ENCODE data around the gene PUS1.
"Not testable (repeated sequence)": the region's sequence is repeated elsewhere in the genome, so short reads cannot be mapped to it uniquely, and the experiment has no call there.

The PUS1 gene

GRCh38 chr12:131947482-131948027 lies 18.5 kb downstream of the PUS1 start:
- Histone ChIP-seq H3K4me1 (ENCODE audit: insufficient read depth, low read length, poor library complexity, severe bottlenecking) (peaks cover 26% of the 10 kb centered on the region), H3K9me2 (replicated peaks; ENCODE audit: low read depth, low read length) (no peaks in the 10 kb centered on the region), H3F3A (ENCODE audit: low read depth) (peaks cover 11% of the 10 kb centered on the region; the same call in 1 of the 2 replicates), H4K20me1 (ENCODE audit: insufficient read depth, low read length, poor library complexity, severe bottlenecking) (peaks cover 21% of the 10 kb centered on the region), H3K9me3 (ENCODE audit: insufficient read depth, low read depth, low read length) (no peaks in the 10 kb centered on the region), H3K79me2 (ENCODE audit: insufficient read depth, low read length) (peaks cover 27% of the 10 kb centered on the region), H2AFZ (ENCODE audit: low read length) (no peak overlapping the region), H3K36me3 (ENCODE audit: insufficient read depth, low read length) (no peaks in the 10 kb centered on the region; the same call in 1 of the 2 replicates), H3K4me2 (ENCODE audit: low read depth, low read length, poor library complexity, severe bottlenecking) (peak overlapping the region; percentile 75), H3K4me3 (ENCODE audit: low read length, poor library complexity, severe bottlenecking) (no peak overlapping the region), H3K27me3 (ENCODE audit: insufficient read depth, low read length, poor library complexity, severe bottlenecking) (no peaks in the 10 kb centered on the region), H3K9ac (ENCODE audit: low read depth, low read length, poor library complexity, severe bottlenecking) (no peak overlapping the region)
- no peak for TF ChIP-seq EZH2phosphoT487 (IDR thresholded peaks at IDR 0.05; ENCODE audit: borderline replicate concordance)
- TF ChIP-seq CTCF (conservative IDR thresholded peaks at IDR 0.05; ENCODE audit: low read length): no peak

GRCh38 chr12:131948166-131948712 lies 19.2 kb downstream of the PUS1 start:
- Histone ChIP-seq H3K4me3 (ENCODE audit: low read length, poor library complexity, severe bottlenecking) (peak overlapping the region; percentile 98), H4K20me1 (ENCODE audit: insufficient read depth, low read length, poor library complexity, severe bottlenecking) (peaks cover 28% of the 10 kb centered on the region), H3K27me3 (ENCODE audit: insufficient read depth, low read length, poor library complexity, severe bottlenecking) (no peaks in the 10 kb centered on the region), H3K9ac (ENCODE audit: low read depth, low read length, poor library complexity, severe bottlenecking) (no peak overlapping the region), H2AFZ (ENCODE audit: low read length) (no peak overlapping the region), H3K9me3 (ENCODE audit: insufficient read depth, low read depth, low read length) (no peaks in the 10 kb centered on the region), H3K4me1 (ENCODE audit: insufficient read depth, low read length, poor library complexity, severe bottlenecking) (peaks cover 33% of the 10 kb centered on the region), H3K36me3 (ENCODE audit: insufficient read depth, low read length) (no peaks in the 10 kb centered on the region; the same call in 1 of the 2 replicates), H3F3A (ENCODE audit: low read depth) (peaks cover 11% of the 10 kb centered on the region; the same call in 1 of the 2 replicates), H3K9me2 (replicated peaks; ENCODE audit: low read depth, low read length) (no peaks in the 10 kb centered on the region), H3K79me2 (ENCODE audit: insufficient read depth, low read length) (peaks cover 34% of the 10 kb centered on the region), H3K4me2 (ENCODE audit: low read depth, low read length, poor library complexity, severe bottlenecking) (peak overlapping the region; percentile 75)
- no peak for TF ChIP-seq CTCF (conservative IDR thresholded peaks at IDR 0.05; ENCODE audit: low read length)
- no peak for TF ChIP-seq EZH2phosphoT487 (IDR thresholded peaks at IDR 0.05; ENCODE audit: borderline replicate concordance)

GRCh38 chr12:131948713-131949430 lies 19.8 kb downstream of the PUS1 start:
- H2AFZ ChIP-seq (ENCODE audit: low read length): peak overlapping the region; percentile 81; the same call in 1 of the 2 replicates
- H3K9me2 ChIP-seq (replicated peaks; ENCODE audit: low read depth, low read length); H3K36me3 ChIP-seq (ENCODE audit: insufficient read depth, low read length); H3K27me3 ChIP-seq (ENCODE audit: insufficient read depth, low read length, poor library complexity, severe bottlenecking); H3K9me3 ChIP-seq (ENCODE audit: insufficient read depth, low read depth, low read length): not testable (repeated sequence)
- peaks cover 41% of the 10 kb centered on the region for H3K79me2 ChIP-seq (ENCODE audit: insufficient read depth, low read length)
- peaks cover 33% of the 10 kb centered on the region for H4K20me1 ChIP-seq (ENCODE audit: insufficient read depth, low read length, poor library complexity, severe bottlenecking)
- H3F3A ChIP-seq (ENCODE audit: low read depth): peaks cover 11% of the 10 kb centered on the region; the same call in 1 of the 2 replicates
- H3K4me1 ChIP-seq (ENCODE audit: insufficient read depth, low read length, poor library complexity, severe bottlenecking): peaks cover 38% of the 10 kb centered on the region
- H3K4me3 ChIP-seq (ENCODE audit: low read length, poor library complexity, severe bottlenecking): peak overlapping the region; percentile 98
- H3K4me2 ChIP-seq (ENCODE audit: low read depth, low read length, poor library complexity, severe bottlenecking): peak overlapping the region; percentile 75
- peak overlapping the region; percentile 56 for H3K9ac ChIP-seq (ENCODE audit: low read depth, low read length, poor library complexity, severe bottlenecking)

Measured in Loucy (cell line).